Motor neuron (in vitro differentiated cells): ENCODE data around the gene EVL. TPM values are rescaled to one million over a fixed set of nuclear protein-coding genes. Genes with fewer than 3 reads are reported as not detected.

ENCODE experiments used
- ATAC-seq, 8 experiments: fragments of 200-7000 bp; cut with Tn5 transposase; replicated peaks in 6 of 8; 2 replicates each; pipeline ENCODE4 v1.8.0; 2021; ENCODE audit warnings: mild to moderate bottlenecking in 8 of 8, moderate library complexity in 8 of 8
- H3K27ac ChIP-seq, 2 donors: fragments of 250-450 bp; sonication (Bioruptor Pico); 2 replicates each; pipeline ENCODE4 v1.9.0; 2021; ENCODE audit warnings: antibody characterized with exemption in 2 of 2, mild to moderate bottlenecking in 2 of 2, moderate library complexity in 1 of 2
- H3K4me1 ChIP-seq, 2 donors: fragments of 250-450 bp; sonication (Bioruptor Pico); replicated peaks in 1 of 2; 2 replicates each; pipeline ENCODE4 v1.6.1; 2021; ENCODE audit warnings: antibody characterized with exemption in 2 of 2, mild to moderate bottlenecking in 2 of 2, moderate library complexity in 1 of 2
- H3K4me3 ChIP-seq, 5 donors: fragments of 250-450 bp; sonication (Bioruptor Pico); 2 replicates each; pipeline ENCODE4 v1.9.0; 2021; ENCODE audit warnings: antibody characterized with exemption in 5 of 5, mild to moderate bottlenecking in 5 of 5, moderate library complexity in 4 of 5
- WGBS, 10 experiments: fragments of 450-650 bp; shearing (Covaris generic); methylation state at CpG; one replicate each; pipeline ENCODE4 v1.0.0; 2022; 5-methylcytosine and 5-hydroxymethylcytosine counted together
- in situ Hi-C, 9 experiments: fragments of 400-800 bp; cut with MboI; loops; one replicate each; pipeline ENCODE4 v1.15.0; 2021; ENCODE audit warnings: low sequenced_read_pairs in 9 of 9, low pct_unique_long_range_greater_than_20kb in 2 of 9; ENCODE audit not compliant: unreplicated experiment in 9 of 9
- total RNA-seq, 8 experiments: library from RNA; unstranded; fragments of 300-600 nt; gene quantifications; 2 replicates each; pipeline versions ENCODE4 v1.2.3 to v1.2.4, GENCODE V29; 2022

Gene EVL
- total RNA-seq, 8 experiments from 2014 or later: 9.5 to 178 (median 119) TPM

DNA sequence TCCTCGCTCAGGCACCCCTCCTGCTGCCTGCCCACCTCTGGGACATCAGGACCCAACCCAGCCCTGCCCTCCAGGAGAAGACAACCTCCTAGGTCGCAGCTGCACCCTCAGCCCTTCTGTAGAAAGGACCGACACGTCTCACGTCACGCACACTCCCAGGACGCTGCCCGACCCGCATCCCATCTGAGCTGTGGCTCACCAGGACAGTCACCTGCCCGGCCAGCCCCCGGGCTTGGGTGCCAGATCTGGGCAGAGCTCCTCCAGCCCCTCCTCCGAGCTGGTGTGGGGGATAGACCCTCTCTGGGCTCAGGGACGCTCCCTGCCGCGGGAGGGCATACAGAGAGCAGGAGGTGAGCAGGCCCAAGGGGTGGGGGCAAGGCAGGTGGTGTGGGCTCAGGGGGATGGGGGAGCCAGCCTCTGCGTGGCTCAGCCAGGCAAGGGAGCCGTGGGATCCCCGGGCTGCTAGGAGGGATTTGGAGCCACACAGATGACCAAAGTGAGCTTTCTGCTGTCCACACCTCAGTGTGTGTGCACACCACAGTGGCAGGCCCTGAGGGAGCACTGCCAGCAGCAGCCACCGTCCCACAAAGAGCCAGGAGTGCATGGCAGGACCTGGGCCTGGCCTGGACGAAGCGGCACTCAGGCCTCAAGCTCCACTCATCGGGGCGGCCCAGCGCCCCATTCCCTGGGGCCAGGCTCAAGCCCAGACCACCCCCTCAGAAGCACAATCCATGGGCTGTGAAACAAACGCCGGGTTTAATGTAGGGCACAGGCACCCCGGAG lies 80.7 kb downstream of the EVL start:
- peak in 2 of 8 experiments; percentile 4 to 5 for ATAC-seq

DNA sequence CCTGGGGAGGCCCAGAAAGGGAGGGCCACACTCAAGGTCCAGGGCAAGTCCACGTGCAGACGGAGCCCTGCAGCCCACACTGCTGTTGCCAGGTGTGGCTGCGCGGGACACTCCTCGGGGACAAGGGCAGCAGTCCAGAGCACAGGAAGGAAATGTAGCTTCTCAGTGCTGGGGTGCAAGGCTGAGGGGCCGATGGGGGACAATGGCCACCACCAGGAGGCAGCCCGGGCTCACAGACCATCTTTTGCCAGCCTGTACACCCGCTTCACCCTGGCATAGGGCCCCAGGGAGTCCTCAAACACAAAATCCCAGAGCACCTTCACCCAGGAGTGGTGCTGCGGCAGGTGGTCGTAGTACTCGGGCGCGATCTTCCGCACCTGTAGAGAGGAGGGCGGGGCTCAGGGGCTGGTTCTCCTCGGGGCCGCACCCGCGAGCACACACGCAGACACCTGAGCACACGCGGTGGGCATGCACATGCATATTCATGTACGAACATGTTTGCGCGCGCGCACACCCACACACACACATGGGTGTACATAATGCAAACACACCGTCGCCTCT lies 81.4 kb downstream of the EVL start:
- no peak overlapping the region for H3K27ac ChIP-seq

More for the DNA sequence above, 80.7 kb downstream of the EVL start:
- 78 to 100% (median 80%) methylated on average over 1 to 7 of the region's 27 CpGs; no CpG with 5 or more reads in 6 of the 10 experiments for WGBS, 10 experiments
- no peak overlapping the region for H3K27ac ChIP-seq
- H3K4me3 ChIP-seq: no peak overlapping the region
- peaks cover under 1 to 5% of the 10 kb centered on the region in 2 donors for H3K4me1 ChIP-seq
- in situ Hi-C loops: no loop called here

DNA sequence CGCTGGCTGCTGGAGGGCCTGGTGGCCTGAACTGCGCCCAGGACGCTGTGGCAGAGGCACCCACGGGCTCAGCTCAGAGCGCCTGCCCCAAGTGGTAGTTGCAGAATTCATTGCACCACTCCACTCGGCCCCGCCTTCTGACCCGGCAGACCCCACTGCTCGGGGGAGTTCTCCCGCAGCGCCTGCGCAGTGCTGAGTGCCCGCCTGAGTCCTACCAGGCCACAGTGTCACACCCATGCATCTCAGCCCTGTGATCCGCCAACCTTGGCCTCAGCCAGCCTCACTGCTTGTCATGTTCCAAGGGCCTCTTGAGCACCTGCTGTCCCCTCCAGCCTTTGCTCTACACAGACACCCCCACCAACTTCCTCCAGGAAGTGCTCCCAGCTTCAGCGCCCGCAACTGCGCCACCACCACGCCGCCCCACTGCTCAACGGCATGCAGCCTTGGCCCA lies 82.0 kb downstream of the EVL start:
- in situ Hi-C loops: no loop called here
- no peak for ATAC-seq
- no peak overlapping the region for H3K4me3 ChIP-seq
- H3K4me1 ChIP-seq: no peaks in the 10 kb centered on the region
- WGBS, 10 experiments: 75 to 96% (median 90%) methylated on average over 2 to 8 of the region's 20 CpGs; no CpG with 5 or more reads in 5 of the 10 experiments
- no peak overlapping the region for H3K27ac ChIP-seq

More for the DNA sequence above, 81.4 kb downstream of the EVL start:
- ATAC-seq: no peak
- Histone ChIP-seq H3K4me3 (no peak overlapping the region), H3K4me1 (no peaks in the 10 kb centered on the region)
- 93 to 94% methylated on average over 8 to 16 of the region's 29 CpGs; no CpG with 5 or more reads in 8 of the 10 experiments for WGBS, 10 experiments
- in situ Hi-C loops: no loop called here

DNA sequence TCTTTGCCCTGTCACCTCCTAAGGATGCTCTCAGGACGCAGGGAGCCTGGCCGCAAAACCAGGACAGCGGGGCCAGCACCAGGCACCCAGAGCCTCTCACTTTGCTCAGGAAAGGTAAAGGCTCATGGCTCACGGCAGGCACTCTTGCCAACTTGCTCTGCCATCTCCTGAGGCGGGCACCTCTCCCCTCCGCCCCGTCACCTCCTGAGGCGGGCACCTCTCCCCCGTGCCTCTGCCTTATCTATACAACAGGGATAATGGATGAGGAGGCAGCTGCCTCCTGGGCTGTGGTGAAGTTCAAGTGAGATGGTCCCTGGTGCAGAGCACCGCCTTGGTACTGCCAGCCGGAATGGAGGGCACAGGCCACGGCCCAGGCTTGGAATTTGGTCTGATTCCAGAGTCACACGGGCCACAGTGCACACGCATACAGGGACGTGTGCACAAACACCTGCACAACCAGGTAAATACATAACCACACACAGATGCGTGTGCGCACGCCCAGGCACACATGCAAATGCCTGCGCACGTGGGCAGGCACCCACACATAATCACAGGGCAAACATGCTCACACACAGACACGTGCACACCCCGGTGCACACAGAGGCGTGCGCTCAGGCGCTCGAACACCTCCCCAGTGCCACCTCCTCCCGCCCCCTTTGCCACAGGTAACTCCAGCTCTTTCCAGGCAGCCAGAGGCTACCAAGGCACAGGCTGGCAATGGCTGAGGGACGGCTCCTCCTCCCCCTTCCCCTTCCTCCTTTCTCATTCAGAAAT lies 82.7 kb downstream of the EVL start:
- 20 to 100% (median 92%) methylated on average over 1 to 9 of the region's 28 CpGs; no CpG with 5 or more reads in 5 of the 10 experiments for WGBS, 10 experiments
- Histone ChIP-seq H3K4me1 (no peaks in the 10 kb centered on the region), H3K27ac (no peak overlapping the region), H3K4me3 (no peak overlapping the region)
- in situ Hi-C loops: no loop called here
- ATAC-seq: no peak

DNA sequence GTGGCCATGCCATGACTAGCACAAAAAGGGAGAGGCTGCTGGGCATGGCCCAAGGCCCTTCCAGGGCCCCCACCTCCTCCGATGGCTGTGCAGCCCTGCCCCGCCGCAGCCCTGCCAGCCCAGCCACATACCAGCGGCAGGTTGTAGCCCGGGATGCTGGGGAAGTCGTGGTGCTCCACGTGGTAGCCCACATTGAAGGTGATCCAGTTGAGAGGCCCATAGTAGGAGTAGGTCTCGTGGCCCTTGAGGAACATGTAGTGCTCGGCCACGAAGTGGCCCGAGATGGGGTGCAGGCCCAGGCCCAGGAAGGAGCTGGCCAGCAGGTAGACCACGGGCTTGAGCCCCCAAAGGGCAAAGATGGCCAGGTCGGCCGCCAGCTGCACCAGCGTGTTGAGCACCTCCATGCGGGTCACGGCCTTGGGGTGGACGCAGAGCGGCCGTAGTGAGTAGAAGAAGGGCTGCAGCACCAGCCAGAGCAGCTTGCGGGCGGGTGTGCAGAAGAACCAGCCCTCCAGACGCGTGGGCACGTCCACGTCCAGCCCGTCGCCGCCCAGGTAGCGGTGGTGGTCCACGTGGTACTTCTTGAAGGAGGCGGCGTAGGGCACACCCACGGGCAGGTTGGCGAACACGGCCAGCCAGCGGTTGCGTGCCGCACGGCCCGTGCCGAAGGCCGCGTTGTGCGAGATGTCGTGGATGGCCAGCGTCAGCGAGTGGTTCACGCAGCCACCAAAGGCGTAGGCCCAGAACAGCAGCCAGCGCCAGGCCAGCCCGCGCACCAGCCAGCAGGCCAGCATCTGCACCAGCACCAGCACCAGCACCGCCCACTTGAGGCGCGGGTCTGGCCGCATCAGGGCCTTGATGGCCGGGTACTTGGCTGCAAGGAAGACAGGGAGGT lies 83.9 kb downstream of the EVL start:
- WGBS, 10 experiments: 62 to 96% (median 83%) methylated on average over 2 to 5 of the region's 58 CpGs; no CpG with 5 or more reads in 4 of the 10 experiments
- in situ Hi-C loops: no loop called here
- no peak for ATAC-seq

DNA sequence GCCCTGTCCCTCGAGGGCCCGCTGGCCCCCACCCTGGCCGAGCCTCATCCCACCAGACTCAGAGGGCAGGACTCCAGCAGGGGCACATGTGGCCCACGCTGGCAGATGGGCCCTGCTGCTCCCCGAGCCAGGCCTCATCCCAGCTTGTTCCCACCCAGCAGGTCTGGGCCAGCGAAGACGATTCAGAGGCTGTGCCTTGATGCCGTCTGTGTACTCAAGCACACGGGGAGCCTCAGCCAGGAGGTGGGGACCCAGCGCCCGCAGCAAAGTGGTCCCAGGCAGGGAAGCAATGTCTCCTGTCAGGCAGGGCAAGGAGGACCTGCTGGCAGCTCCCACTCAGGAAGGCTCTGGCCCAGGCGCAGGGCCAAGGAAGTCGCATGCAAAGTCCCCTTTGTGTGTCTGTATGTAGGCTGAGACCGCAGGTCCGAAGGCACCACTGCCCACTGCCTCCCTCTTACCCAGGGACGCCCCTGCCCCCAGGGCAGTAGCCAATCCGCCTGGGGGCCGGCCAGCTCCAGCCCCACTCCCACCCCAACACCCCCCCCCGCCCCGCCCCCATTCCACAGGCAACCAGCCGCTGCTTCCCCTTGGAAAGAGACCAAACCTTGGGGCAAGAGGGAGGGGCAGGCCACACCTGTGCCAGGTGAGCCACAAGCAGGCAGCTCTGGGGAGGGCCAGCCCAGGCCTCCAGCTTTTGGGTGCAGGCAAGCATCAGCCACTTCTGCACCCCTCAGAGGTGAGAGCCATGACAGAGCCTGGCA lies 84.8 kb downstream of the EVL start:
- Histone ChIP-seq H3K4me1 (no peaks in the 10 kb centered on the region), H3K4me3 (no peak overlapping the region), H3K27ac (no peak overlapping the region)
- 0 to 100% methylated on average over 1 of the region's 21 CpGs; no CpG with 5 or more reads in 8 of the 10 experiments for WGBS, 10 experiments
- ATAC-seq: peak in 7 of 8 experiments; percentile 7 to 36 (median 23)
- in situ Hi-C loops: no loop called here

More for the DNA sequence above, 83.9 kb downstream of the EVL start:
- no peak overlapping the region for H3K27ac ChIP-seq
- H3K4me1 ChIP-seq: no peaks in the 10 kb centered on the region
- H3K4me3 ChIP-seq: no peak overlapping the region

DNA sequence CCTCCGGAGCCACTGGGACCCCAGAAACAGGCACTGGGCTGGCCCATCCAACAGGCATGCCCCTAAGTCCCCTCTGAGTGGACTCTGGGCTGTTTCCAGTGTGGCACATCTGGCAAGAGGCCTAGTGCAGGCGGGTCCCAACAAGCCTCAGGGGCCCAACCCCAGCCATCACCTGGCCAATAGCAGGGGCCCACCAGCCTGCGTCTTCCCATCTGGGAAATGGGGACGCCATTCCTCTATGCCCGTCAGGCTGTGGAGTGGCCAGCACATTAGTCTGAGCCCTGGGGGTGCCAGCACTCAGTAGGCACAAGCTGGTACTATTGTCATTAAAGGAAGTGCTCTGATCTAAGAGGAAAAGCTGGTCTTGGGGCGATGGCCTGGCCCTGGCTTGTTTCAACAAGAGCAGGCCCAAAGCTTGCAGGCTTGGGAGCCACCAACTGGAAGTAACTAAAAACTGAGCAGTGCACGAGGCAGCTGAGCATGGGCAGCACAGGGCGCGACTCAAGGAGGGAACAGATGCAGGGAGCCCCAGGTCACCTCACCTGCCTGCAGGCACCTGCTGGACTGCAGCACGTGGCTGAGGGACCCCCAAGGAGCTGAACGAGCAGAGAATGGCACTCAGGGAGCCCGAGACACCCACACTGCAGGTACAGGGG lies 85.8 kb downstream of the EVL start:
- Histone ChIP-seq H3K4me1 (peaks cover 4 to 5% of the 10 kb centered on the region in 2 donors), H3K4me3 (no peak overlapping the region), H3K27ac (no peak overlapping the region)
- in situ Hi-C loops: no loop called here
- 45 to 94% (median 80%) methylated on average over 1 to 6 of the region's 12 CpGs; no CpG with 5 or more reads in 3 of the 10 experiments for WGBS, 10 experiments
- ATAC-seq: no peak

DNA sequence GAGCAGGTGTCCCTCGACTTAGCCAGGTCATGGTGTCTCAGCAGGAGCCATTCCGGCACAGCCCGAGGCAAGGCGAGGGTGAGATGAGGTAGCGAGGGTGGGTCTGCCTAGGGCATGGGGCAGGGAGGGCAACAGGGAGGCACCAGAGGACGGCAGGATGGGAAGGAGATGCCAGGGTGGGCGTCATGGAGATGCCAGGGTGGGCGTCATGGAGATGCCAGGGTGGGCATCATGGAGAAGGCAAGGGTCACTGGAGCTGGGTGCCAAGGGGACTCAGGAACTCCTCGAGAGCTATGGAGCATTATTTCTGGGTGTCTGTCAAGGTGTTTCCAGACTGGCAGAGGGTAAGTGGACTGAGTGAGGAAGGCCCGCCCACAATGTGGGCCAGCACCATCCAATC lies 86.9 kb downstream of the EVL start:
- Histone ChIP-seq H3K4me1 (peaks cover 6 to 9% of the 10 kb centered on the region in 2 donors), H3K27ac (no peak overlapping the region), H3K4me3 (no peak overlapping the region)
- in situ Hi-C loops: no loop called here
- ATAC-seq: no peak
- WGBS, 10 experiments: 50 to 100% (median 90%) methylated on average over 1 to 5 of the region's 10 CpGs; no CpG with 5 or more reads in 5 of the 10 experiments

DNA sequence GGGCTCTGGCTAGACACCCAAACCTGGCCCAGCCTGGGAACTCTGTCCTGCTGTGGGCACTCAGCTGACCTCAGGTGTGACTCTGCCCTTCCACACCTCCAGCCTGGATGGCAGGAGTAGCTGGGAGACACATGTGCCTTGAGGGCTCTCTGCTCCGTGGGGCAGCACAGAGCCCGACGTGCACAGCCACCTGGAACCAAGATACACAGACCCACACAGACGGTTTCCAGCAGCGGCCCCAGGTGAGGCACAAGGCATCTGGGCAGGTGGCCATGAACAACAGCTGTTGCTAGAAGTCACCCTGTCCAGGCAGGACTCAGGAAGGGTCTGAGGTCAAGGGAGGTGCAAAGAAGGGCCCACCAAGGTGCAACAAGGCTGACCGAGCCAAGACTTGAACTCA lies 88.3 kb downstream of the EVL start:
- WGBS, 10 experiments: 100% methylated on average over 1 of the region's 6 CpGs; no CpG with 5 or more reads in 8 of the 10 experiments
- peaks cover 6 to 9% of the 10 kb centered on the region in 2 donors for H3K4me1 ChIP-seq
- no peak overlapping the region for H3K27ac ChIP-seq
- ATAC-seq: no peak
- H3K4me3 ChIP-seq: no peak overlapping the region
- in situ Hi-C loops: no loop called here

DNA sequence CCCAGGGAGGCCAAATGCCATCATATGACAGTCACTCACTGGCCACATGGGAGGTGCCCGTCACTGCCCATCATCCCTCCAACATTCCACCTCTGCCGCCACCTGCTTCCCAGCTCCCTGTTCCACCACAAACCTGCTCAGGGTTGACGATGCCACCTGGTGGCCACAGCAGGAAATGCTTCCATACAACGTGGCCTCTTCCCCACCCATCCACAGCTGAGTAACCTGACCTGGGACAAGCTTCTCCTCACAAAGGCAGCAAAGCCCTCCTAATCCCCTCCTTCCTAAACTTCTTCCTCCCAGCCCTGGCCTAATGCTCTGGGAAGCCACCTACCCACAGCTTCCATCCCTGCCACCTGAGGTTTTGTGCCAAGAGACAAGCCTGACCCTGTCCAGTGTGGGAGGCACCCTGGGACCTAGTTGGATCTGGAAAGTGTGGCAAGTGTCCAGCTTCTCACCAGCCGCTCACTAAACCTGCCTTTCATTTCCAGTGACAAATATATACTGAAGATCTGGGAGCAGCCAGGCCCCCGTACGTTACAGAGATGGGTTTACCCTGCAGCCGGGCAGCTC lies 89.9 kb downstream of the EVL start:
- ATAC-seq: peak in 4 of 8 experiments; percentile 33 to 68 (median 54)
- WGBS, 10 experiments: 20 to 100% (median 59%) methylated on average over 1 to 5 of the region's 8 CpGs; no CpG with 5 or more reads in 4 of the 10 experiments
- in situ Hi-C loops: no loop called here
- Histone ChIP-seq H3K27ac (no peak overlapping the region), H3K4me3 (no peak overlapping the region), H3K4me1 (peaks cover 9% of the 10 kb centered on the region in 2 donors)
